Uterus (tissue), 2 donors: Measurements from ENCODE around the gene RBBP6.

Source experiments
- CTCF ChIP-seq, 4 experiments: fragments of 200-600 bp in 2 of 4; fragments of 450-650 bp in 2 of 4; sonication (generic) in 2 of 4; IDR thresholded peaks; one replicate each; pipeline ENCODE4 v1.5.1; 2016 to 2019; ENCODE audit warnings: antibody characterized with exemption in 4 of 4, mild to moderate bottlenecking in 2 of 4, moderate library complexity in 1 of 4
- POLR2A ChIP-seq, 2 donors: fragments of 450-650 bp; IDR thresholded peaks; one replicate each; pipeline ENCODE4 v1.6.1; 2016; ENCODE audit warnings: antibody characterized with exemption in 2 of 2, mild to moderate bottlenecking in 1 of 2, moderate library complexity in 1 of 2

DNA sequence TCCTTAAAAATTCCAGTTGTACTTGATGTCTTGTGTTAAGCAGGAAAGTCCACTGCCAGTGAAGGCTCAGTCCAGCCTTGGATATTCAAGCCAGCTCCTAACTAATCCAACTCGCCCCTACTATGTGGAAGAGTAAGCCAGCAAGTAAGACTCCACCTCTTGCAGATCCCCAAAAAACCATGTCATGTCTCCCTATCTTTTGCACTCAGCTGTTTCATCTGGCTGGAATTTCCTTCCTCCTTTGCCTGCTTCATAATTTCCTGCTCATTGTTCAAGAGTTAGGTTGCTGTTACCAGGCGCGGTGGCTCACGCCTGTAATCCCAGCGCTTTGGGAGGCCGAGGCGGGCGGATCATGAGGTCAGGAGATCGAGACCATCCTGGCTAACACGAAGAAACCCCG, 37.8 kb downstream of the RBBP6 start:
- TF ChIP-seq CTCF (IDR thresholded peaks at IDR 0.05) (no peak), POLR2A (IDR thresholded peaks at IDR 0.05) (no peak)
